Measurements from ENCODE around the gene RPL19.

The RPL19 gene

DNA sequence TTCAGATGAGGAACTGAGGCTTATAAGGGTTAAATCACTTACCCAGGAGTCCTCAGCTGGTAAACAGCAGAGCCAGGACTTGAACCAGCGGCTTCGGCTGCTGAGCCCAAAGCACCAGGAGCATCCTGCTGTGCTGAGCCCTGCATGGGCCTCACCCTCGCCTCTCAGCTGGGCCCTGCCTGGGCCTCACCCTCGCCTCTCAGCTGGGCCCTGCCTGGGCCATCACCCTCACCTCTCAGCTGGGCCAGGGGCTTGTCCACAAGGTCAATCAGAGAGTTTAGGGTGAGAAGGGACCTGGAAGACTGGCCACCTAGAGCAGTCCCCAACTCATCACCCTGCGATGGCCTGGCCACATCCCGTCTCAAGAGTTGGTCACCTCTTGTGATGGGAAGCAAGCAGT is 21.5 kb downstream of the RPL19 start:
- Histone ChIP-seq H3K9ac (ENCODE audit: low read length in 5 of 5) (no peak overlapping the region), H3K4me1 (ENCODE audit: control insufficient read depth in 5 of 5, insufficient read depth in 5 of 5, low read length in 5 of 5) (peaks cover 0 to 28% (median 19%) of the 10 kb centered on the region in 5 donors), H3K4me3 (ENCODE audit: low read depth in 1 of 5, low read length in 5 of 5) (no peak overlapping the region), H3K36me3 (ENCODE audit: control insufficient read depth in 5 of 5, insufficient read depth in 5 of 5, low read length in 5 of 5) (no peaks in the 10 kb centered on the region), H3K27ac (ENCODE audit: low read depth, low read length) (no peak overlapping the region), H3K27me3 (ENCODE audit: control insufficient read depth in 5 of 5, insufficient read depth in 4 of 5, low read length in 5 of 5) (peaks cover 14 to 38% (median 34%) of the 10 kb centered on the region in 5 donors), H3K9me3 (ENCODE audit: control insufficient read depth in 5 of 5, low read length in 5 of 5) (no peaks in the 10 kb centered on the region)

DNA sequence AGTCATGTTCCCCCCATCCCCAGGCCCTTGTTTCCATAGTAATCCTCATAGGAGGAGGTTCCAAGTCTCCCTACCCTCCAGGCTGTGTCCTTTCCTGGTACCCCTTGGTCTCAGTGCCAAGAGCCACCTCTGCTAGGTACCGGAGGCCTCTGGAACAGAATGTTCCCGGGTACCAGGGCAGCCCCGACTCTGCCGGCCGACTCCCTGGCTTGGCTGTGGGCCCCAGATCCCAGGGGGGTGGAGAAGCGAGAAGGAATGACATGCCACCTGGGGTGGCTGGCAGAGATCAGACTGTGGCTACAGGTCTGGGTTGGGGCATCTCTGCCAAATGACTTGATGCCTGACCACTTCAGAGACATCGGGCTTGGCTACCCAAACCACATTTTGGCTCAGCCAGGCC is 22.1 kb downstream of the RPL19 start:
- Histone ChIP-seq H3K36me3 (ENCODE audit: control insufficient read depth in 5 of 5, insufficient read depth in 5 of 5, low read length in 5 of 5) (no peaks in the 10 kb centered on the region), H3K27me3 (ENCODE audit: control insufficient read depth in 5 of 5, insufficient read depth in 4 of 5, low read length in 5 of 5) (peaks cover 14 to 37% (median 32%) of the 10 kb centered on the region in 5 donors), H3K4me3 (ENCODE audit: low read depth in 1 of 5, low read length in 5 of 5) (no peak overlapping the region), H3K4me1 (ENCODE audit: control insufficient read depth in 5 of 5, insufficient read depth in 5 of 5, low read length in 5 of 5) (peaks cover 0 to 28% (median 19%) of the 10 kb centered on the region in 5 donors), H3K9ac (ENCODE audit: low read length in 5 of 5) (no peak overlapping the region), H3K9me3 (ENCODE audit: control insufficient read depth in 5 of 5, low read length in 5 of 5) (no peaks in the 10 kb centered on the region), H3K27ac (ENCODE audit: low read depth, low read length) (no peak overlapping the region)

- no peak overlapping the region for H3K4me3 ChIP-seq (ENCODE audit: low read depth in 1 of 5, low read length in 5 of 5)
- peaks cover 17 to 42% (median 39%) of the 10 kb centered on the region in 5 donors for H3K27me3 ChIP-seq (ENCODE audit: control insufficient read depth in 5 of 5, insufficient read depth in 4 of 5, low read length in 5 of 5)
- no peak overlapping the region for H3K27ac ChIP-seq (ENCODE audit: low read depth, low read length)
- H3K4me1 ChIP-seq (ENCODE audit: control insufficient read depth in 5 of 5, insufficient read depth in 5 of 5, low read length in 5 of 5) = peaks cover 0 to 28% (median 19%) of the 10 kb centered on the region in 5 donors
- H3K9ac ChIP-seq (ENCODE audit: low read length in 5 of 5) = no peak overlapping the region
- no peaks in the 10 kb centered on the region for H3K36me3 ChIP-seq (ENCODE audit: control insufficient read depth in 5 of 5, insufficient read depth in 5 of 5, low read length in 5 of 5)
- H3K9me3 ChIP-seq (ENCODE audit: control insufficient read depth in 5 of 5, low read length in 5 of 5) = no peaks in the 10 kb centered on the region
Measured at GRCh38 chr17:39222866-39223834, 23.1 kb downstream of the RPL19 start.

GRCh38 chr17:39223907-39224777 is 24.1 kb downstream of the RPL19 start:
- no peaks in the 10 kb centered on the region for H3K36me3 ChIP-seq (ENCODE audit: control insufficient read depth in 5 of 5, insufficient read depth in 5 of 5, low read length in 5 of 5)
- H3K27ac ChIP-seq (ENCODE audit: low read depth, low read length) = no peak overlapping the region
- H3K9ac ChIP-seq (ENCODE audit: low read length in 5 of 5) = no peak overlapping the region
- H3K4me3 ChIP-seq (ENCODE audit: low read depth in 1 of 5, low read length in 5 of 5) = peak overlapping the region in 3 of 5 donors; percentile 36 to 54 (median 50)
- peaks cover 17 to 45% (median 39%) of the 10 kb centered on the region in 5 donors for H3K27me3 ChIP-seq (ENCODE audit: control insufficient read depth in 5 of 5, insufficient read depth in 4 of 5, low read length in 5 of 5)
- no peaks in the 10 kb centered on the region for H3K9me3 ChIP-seq (ENCODE audit: control insufficient read depth in 5 of 5, low read length in 5 of 5)
- peaks cover 0 to 28% (median 20%) of the 10 kb centered on the region in 5 donors for H3K4me1 ChIP-seq (ENCODE audit: control insufficient read depth in 5 of 5, insufficient read depth in 5 of 5, low read length in 5 of 5)

GRCh38 chr17:39224778-39225307 is 24.8 kb downstream of the RPL19 start:
- no peak overlapping the region for H3K27ac ChIP-seq (ENCODE audit: low read depth, low read length)
- no peaks in the 10 kb centered on the region for H3K9me3 ChIP-seq (ENCODE audit: control insufficient read depth in 5 of 5, low read length in 5 of 5)
- H3K4me1 ChIP-seq (ENCODE audit: control insufficient read depth in 5 of 5, insufficient read depth in 5 of 5, low read length in 5 of 5) = peaks cover 0 to 23% (median 20%) of the 10 kb centered on the region in 5 donors
- no peaks in the 10 kb centered on the region for H3K36me3 ChIP-seq (ENCODE audit: control insufficient read depth in 5 of 5, insufficient read depth in 5 of 5, low read length in 5 of 5)
- H3K27me3 ChIP-seq (ENCODE audit: control insufficient read depth in 5 of 5, insufficient read depth in 4 of 5, low read length in 5 of 5) = peaks cover 17 to 49% (median 44%) of the 10 kb centered on the region in 5 donors
- no peak overlapping the region for H3K9ac ChIP-seq (ENCODE audit: low read length in 5 of 5)
- peak overlapping the region in 3 of 5 donors; percentile 36 to 54 (median 50) for H3K4me3 ChIP-seq (ENCODE audit: low read depth in 1 of 5, low read length in 5 of 5)

DNA sequence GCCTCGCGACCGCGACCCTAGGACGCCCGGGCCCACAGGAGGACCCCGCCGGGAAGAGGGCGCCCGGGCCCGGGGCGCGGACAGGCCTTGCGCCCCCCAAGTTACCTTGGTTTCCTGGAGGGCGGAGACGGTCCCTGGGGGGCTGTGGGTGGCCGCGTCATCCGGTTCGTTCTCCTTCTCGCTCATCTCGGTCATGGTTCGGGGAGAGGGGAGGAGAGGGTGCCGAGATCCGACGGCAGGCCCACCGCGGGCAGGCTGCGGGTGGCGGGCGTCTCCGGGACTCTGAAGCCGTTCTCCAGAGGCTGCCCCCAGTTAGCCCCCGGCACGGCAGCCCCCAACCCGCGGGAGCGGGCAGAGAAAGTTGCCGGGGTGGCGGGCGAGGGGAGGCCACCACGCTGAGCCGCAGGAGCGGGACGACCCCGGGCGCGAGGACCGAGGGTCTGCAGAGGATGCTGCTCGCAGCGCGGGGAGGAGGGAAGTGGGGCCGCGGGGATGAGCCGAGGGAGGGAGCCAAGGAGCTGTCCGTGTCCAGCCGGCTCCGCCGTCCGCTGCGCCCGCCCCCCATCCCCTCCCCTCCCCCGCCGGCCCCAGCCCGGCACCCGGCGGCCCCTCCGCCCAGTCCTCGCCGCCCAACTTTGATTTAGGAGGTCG is 25.4 kb downstream of the RPL19 start, which contains the start of gene STAC2:
STAC2 (minus strand) TSS at position 638 of the 651 bp plus-strand sequence; CDS start at position 195, 443 bp downstream.
- Histone ChIP-seq H3K9ac (ENCODE audit: low read length in 5 of 5) (no peak within 1 kb of the TSS), H3K36me3 (ENCODE audit: control insufficient read depth in 5 of 5, insufficient read depth in 5 of 5, low read length in 5 of 5) (no peaks in the 10 kb centered on the region), H3K4me3 (ENCODE audit: low read depth in 1 of 5, low read length in 5 of 5) (peak within 1 kb of the TSS; percentile 34 to 54 (median 36)), H3K4me1 (ENCODE audit: control insufficient read depth in 5 of 5, insufficient read depth in 5 of 5, low read length in 5 of 5) (peaks cover 0 to 23% (median 18%) of the 10 kb centered on the region in 5 donors), H3K27me3 (ENCODE audit: control insufficient read depth in 5 of 5, insufficient read depth in 4 of 5, low read length in 5 of 5) (peaks cover 17 to 49% (median 44%) of the 10 kb centered on the region in 5 donors), H3K9me3 (ENCODE audit: control insufficient read depth in 5 of 5, low read length in 5 of 5) (no peaks in the 10 kb centered on the region), H3K27ac (ENCODE audit: low read depth, low read length) (no peak within 1 kb of the TSS)

GRCh38 chr17:39225959-39226683 is 26.0 kb downstream of the RPL19 start:
- no peak overlapping the region for H3K9ac ChIP-seq (ENCODE audit: low read length in 5 of 5)
- no peak overlapping the region for H3K27ac ChIP-seq (ENCODE audit: low read depth, low read length)
- H3K4me3 ChIP-seq (ENCODE audit: low read depth in 1 of 5, low read length in 5 of 5) = peak overlapping the region; percentile 3 to 54 (median 19)
- H3K36me3 ChIP-seq (ENCODE audit: control insufficient read depth in 5 of 5, insufficient read depth in 5 of 5, low read length in 5 of 5) = no peaks in the 10 kb centered on the region
- peaks cover 17 to 54% (median 44%) of the 10 kb centered on the region in 5 donors for H3K27me3 ChIP-seq (ENCODE audit: control insufficient read depth in 5 of 5, insufficient read depth in 4 of 5, low read length in 5 of 5)
- no peaks in the 10 kb centered on the region for H3K9me3 ChIP-seq (ENCODE audit: control insufficient read depth in 5 of 5, low read length in 5 of 5)
- peaks cover 0 to 24% (median 21%) of the 10 kb centered on the region in 5 donors for H3K4me1 ChIP-seq (ENCODE audit: control insufficient read depth in 5 of 5, insufficient read depth in 5 of 5, low read length in 5 of 5)

GRCh38 chr17:39227364-39227919 is 27.4 kb downstream of the RPL19 start:
- no peaks in the 10 kb centered on the region for H3K36me3 ChIP-seq (ENCODE audit: control insufficient read depth in 5 of 5, insufficient read depth in 5 of 5, low read length in 5 of 5)
- H3K9ac ChIP-seq (ENCODE audit: low read length in 5 of 5) = no peak overlapping the region
- H3K27me3 ChIP-seq (ENCODE audit: control insufficient read depth in 5 of 5, insufficient read depth in 4 of 5, low read length in 5 of 5) = peaks cover 17 to 65% (median 54%) of the 10 kb centered on the region in 5 donors
- no peak overlapping the region for H3K27ac ChIP-seq (ENCODE audit: low read depth, low read length)
- peaks cover 0 to 36% (median 34%) of the 10 kb centered on the region in 5 donors for H3K4me1 ChIP-seq (ENCODE audit: control insufficient read depth in 5 of 5, insufficient read depth in 5 of 5, low read length in 5 of 5)
- no peak overlapping the region for H3K4me3 ChIP-seq (ENCODE audit: low read depth in 1 of 5, low read length in 5 of 5)
- H3K9me3 ChIP-seq (ENCODE audit: control insufficient read depth in 5 of 5, low read length in 5 of 5) = no peaks in the 10 kb centered on the region

Data from subcutaneous abdominal adipose tissue (tissue), 5 donors.